Measurements from ENCODE around the gene PDE9A. TPM values are rescaled to one million over a fixed set of nuclear protein-coding genes. Genes with fewer than 3 reads are reported as not detected.

The PDE9A gene
- total RNA-seq, 4 donors from 2014 or later = 6.9 to 13.0 (median 11.1) TPM

GRCh38 chr21:42658320-42659105 is 5.1 kb downstream of the PDE9A start:
- TF ChIP-seq POLR2A (IDR thresholded peaks at IDR 0.05) = no peak
- TF ChIP-seq, protein P1, sequence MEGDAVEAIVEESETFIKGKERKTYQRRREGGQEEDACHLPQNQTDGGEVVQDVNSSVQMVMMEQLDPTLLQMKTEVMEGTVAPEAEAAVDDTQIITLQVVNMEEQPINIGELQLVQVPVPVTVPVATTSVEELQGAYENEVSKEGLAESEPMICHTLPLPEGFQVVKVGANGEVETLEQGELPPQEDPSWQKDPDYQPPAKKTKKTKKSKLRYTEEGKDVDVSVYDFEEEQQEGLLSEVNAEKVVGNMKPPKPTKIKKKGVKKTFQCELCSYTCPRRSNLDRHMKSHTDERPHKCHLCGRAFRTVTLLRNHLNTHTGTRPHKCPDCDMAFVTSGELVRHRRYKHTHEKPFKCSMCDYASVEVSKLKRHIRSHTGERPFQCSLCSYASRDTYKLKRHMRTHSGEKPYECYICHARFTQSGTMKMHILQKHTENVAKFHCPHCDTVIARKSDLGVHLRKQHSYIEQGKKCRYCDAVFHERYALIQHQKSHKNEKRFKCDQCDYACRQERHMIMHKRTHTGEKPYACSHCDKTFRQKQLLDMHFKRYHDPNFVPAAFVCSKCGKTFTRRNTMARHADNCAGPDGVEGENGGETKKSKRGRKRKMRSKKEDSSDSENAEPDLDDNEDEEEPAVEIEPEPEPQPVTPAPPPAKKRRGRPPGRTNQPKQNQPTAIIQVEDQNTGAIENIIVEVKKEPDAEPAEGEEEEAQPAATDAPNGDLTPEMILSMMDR (IDR thresholded peaks at IDR 0.05) = no peak
- WGBS, 2 donors = 90 to 93% methylated on average over 14 to 16 of the region's 16 CpGs
- intact Hi-C loops (cut with DNase I) = no loop called here
- H3K27me3 ChIP-seq = no peaks in the 10 kb centered on the region
- no peaks in the 10 kb centered on the region for H3K36me3 ChIP-seq
- no peak overlapping the region for H3K27ac ChIP-seq
- H3K4me1 ChIP-seq = peaks cover 16 to 31% of the 10 kb centered on the region in 2 donors
- no peak for DNase-seq
- H3K4me3 ChIP-seq (replicated peaks in 1 of 3) = no peak overlapping the region
- H3K9me3 ChIP-seq = no peaks in the 10 kb centered on the region

GRCh38 chr21:42659416-42660117 is 6.1 kb downstream of the PDE9A start:
- peaks cover 10 to 24% of the 10 kb centered on the region in 2 donors for H3K4me1 ChIP-seq
- H3K27ac ChIP-seq = no peak overlapping the region
- H3K9me3 ChIP-seq = no peaks in the 10 kb centered on the region
- WGBS, 2 donors = 89 to 95% methylated on average over 18 to 21 of the region's 21 CpGs
- H3K4me3 ChIP-seq (replicated peaks in 1 of 3) = no peak overlapping the region
- DNase-seq = no peak
- no peaks in the 10 kb centered on the region for H3K27me3 ChIP-seq
- TF ChIP-seq POLR2A (IDR thresholded peaks at IDR 0.05) = no peak
- TF ChIP-seq, protein P1 (IDR thresholded peaks at IDR 0.05) = no peak
- H3K36me3 ChIP-seq = no peaks in the 10 kb centered on the region
- intact Hi-C loops (cut with DNase I) = no loop called here

- H3K4me1 ChIP-seq = peaks cover 5 to 19% of the 10 kb centered on the region in 2 donors
These were observed 6.7 kb downstream of the PDE9A start for GRCh38 chr21:42660118-42660470.

DNA sequence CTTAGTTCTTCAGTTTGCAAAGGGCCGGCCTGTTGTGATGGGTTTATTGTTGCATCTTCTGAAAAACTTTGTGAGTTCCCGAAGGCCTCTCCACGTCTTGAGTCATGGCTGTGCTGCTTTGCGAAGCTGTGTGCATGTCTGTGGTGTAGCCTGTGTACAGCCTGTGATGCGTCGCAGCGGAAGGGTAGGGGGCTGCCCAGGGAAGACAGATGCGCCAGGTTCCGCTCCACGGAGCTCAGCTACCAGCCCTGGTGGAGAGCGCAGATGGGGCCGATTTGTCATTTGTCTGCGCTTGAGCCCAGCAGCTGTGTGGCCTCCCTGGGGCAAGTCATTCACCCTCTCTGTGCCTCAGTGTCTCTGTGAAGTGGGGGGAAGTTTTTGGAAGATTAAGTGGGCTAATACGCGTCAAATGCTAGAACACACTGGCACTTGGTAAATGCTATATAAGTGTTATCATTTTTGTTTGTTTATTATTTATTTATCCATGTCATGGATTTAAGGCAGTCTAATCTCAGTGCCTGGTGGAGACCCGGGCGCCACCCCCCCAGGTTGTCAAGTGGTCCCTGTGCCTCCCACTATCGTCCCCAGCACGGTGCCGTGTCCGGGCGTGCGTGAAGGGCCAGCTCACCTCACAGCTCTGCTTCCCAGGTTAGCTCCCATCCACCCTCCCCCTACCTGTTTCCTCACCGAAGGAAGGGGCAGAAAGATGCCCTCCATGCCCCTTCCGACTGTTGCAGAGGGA is 8.4 kb downstream of the PDE9A start:
- no peaks in the 10 kb centered on the region for H3K27me3 ChIP-seq
- peaks cover 0 to 6% of the 10 kb centered on the region in 2 donors for H3K4me1 ChIP-seq
- no peak for DNase-seq
- no peaks in the 10 kb centered on the region for H3K9me3 ChIP-seq
- no peak for TF ChIP-seq POLR2A (IDR thresholded peaks at IDR 0.05)
- TF ChIP-seq, protein P1 (IDR thresholded peaks at IDR 0.05) = no peak
- no peaks in the 10 kb centered on the region for H3K36me3 ChIP-seq
- no peak overlapping the region for H3K4me3 ChIP-seq (replicated peaks in 1 of 3)
- intact Hi-C loops (cut with DNase I) = no loop called here
- WGBS, 2 donors = 92 to 95% methylated on average over 25 of the region's 25 CpGs
- no peak overlapping the region for H3K27ac ChIP-seq

More at GRCh38 chr21:42660118-42660470, 6.7 kb downstream of the PDE9A start:
- H3K4me3 ChIP-seq (replicated peaks in 1 of 3) = no peak overlapping the region
- no peaks in the 10 kb centered on the region for H3K9me3 ChIP-seq
- no peak for DNase-seq
- H3K27ac ChIP-seq = no peak overlapping the region
- no peaks in the 10 kb centered on the region for H3K36me3 ChIP-seq
- TF ChIP-seq POLR2A (IDR thresholded peaks at IDR 0.05) = no peak
- TF ChIP-seq, protein P1 (IDR thresholded peaks at IDR 0.05) = no peak
- intact Hi-C loops (cut with DNase I) = no loop called here
- no peaks in the 10 kb centered on the region for H3K27me3 ChIP-seq
- 98 to 100% methylated on average over 5 of the region's 8 CpGs for WGBS, 2 donors
